OCI-LY1 (cell line): ENCODE data around the gene SPOCK1.

Experiments used
- H2AFZ ChIP-seq: fragments of 200-600 bp; sonication (generic), shearing (Covaris generic); 2 replicates; pipeline ENCODE4 v1.6.0; 2014; ENCODE audit warnings: antibody characterized with exemption, mild to moderate bottlenecking, low read length
- H3F3A ChIP-seq: fragments of 200-600 bp; sonication (generic), shearing (Covaris generic); 2 replicates; pipeline ENCODE4 v1.6.0; 2014; ENCODE audit warnings: mild to moderate bottlenecking, antibody characterized with exemption, low read length, moderate library complexity; ENCODE audit not compliant: insufficient read depth
- H3K27ac ChIP-seq: fragments of 200-600 bp; sonication (generic); 2 replicates; pipeline ENCODE4 v1.5.1; 2014; ENCODE audit warnings: low read length, mixed run types, mild to moderate bottlenecking, low read depth; ENCODE audit not compliant: poor library complexity, severe bottlenecking
- H3K27me3 ChIP-seq: fragments of 200-600 bp; sonication (generic); 2 replicates; pipeline ENCODE4 v1.6.0; 2014; ENCODE audit warnings: antibody characterized with exemption, mild to moderate bottlenecking, low read length, moderate library complexity; ENCODE audit not compliant: insufficient read depth
- H3K36me3 ChIP-seq: fragments of 200-600 bp; sonication (generic); 2 replicates; pipeline ENCODE4 v1.6.1; 2014; ENCODE audit warnings: mild to moderate bottlenecking, antibody characterized with exemption, low read length, moderate library complexity, mixed read lengths; ENCODE audit not compliant: insufficient read depth
- H3K4me1 ChIP-seq: fragments of 200-600 bp; sonication (generic); 2 replicates; pipeline ENCODE4 v1.5.1; 2014; ENCODE audit warnings: mild to moderate bottlenecking, low read length, moderate library complexity; ENCODE audit not compliant: insufficient read depth, severe bottlenecking
- H3K4me2 ChIP-seq: fragments of 200-600 bp; sonication (generic), shearing (Covaris generic); 2 replicates; pipeline ENCODE4 v1.6.1; 2014; ENCODE audit warnings: low read length
- H3K4me3 ChIP-seq: fragments of 200-600 bp; sonication (generic); 2 replicates; pipeline ENCODE4 v1.5.1; 2014; ENCODE audit warnings: low read length, low read depth, mild to moderate bottlenecking, mixed read lengths; ENCODE audit not compliant: poor library complexity, severe bottlenecking
- H3K79me2 ChIP-seq: fragments of 200-600 bp; shearing (Covaris generic); 2 replicates; pipeline ENCODE4 v1.6.1; 2016; ENCODE audit warnings: mixed run types, low read length, mixed read lengths; ENCODE audit not compliant: insufficient read depth
- H3K9ac ChIP-seq: fragments of 200-600 bp; sonication (generic), shearing (Covaris generic); 2 replicates; pipeline ENCODE4 v1.6.1; 2014; ENCODE audit warnings: mild to moderate bottlenecking, low read length, mixed read lengths
- H3K9me2 ChIP-seq: fragments of 200-600 bp; sonication (generic), shearing (Covaris generic); 2 replicates; pipeline ENCODE4 v1.6.1; 2014; ENCODE audit warnings: low read depth, mild to moderate bottlenecking, low read length, mixed read lengths
- H3K9me3 ChIP-seq: fragments of 200-600 bp; shearing (Covaris generic); 2 replicates; pipeline ENCODE4 v1.6.1; 2014; ENCODE audit warnings: low read length, mixed read lengths
- H4K20me1 ChIP-seq: fragments of 200-600 bp; sonication (generic), shearing (Covaris generic); 2 replicates; pipeline ENCODE4 v1.6.0; 2016; ENCODE audit warnings: mild to moderate bottlenecking, low read length; ENCODE audit not compliant: insufficient read depth
- CTCF ChIP-seq: fragments of 200-600 bp; sonication (generic), shearing (Covaris generic); IDR thresholded peaks from 2 replicates; pipeline ENCODE4 v1.5.1; 2017; ENCODE audit warnings: mild to moderate bottlenecking, antibody characterized with exemption, low read length, moderate library complexity, mixed read lengths
- EZH2 ChIP-seq: fragments of 200-600 bp; sonication (generic), shearing (Covaris generic); IDR thresholded peaks from 2 replicates; pipeline ENCODE4 v1.8.0; 2017; ENCODE audit warnings: borderline replicate concordance, mixed run types, mild to moderate bottlenecking, antibody characterized with exemption, low read length, moderate library complexity, mixed read lengths

SPOCK1 gene

GRCh38 chr5:137037848-137038247, 461.3 kb downstream of the SPOCK1 start:
- H3K4me1 ChIP-seq = peaks cover 9% of the 10 kb centered on the region
- H3K27ac ChIP-seq = no peak overlapping the region
- no peak overlapping the region for H3K4me2 ChIP-seq
- H3F3A ChIP-seq = no peaks in the 10 kb centered on the region
- no peaks in the 10 kb centered on the region for H3K9me2 ChIP-seq
- H3K9me3 ChIP-seq = peaks cover 7% of the 10 kb centered on the region; the same call in 1 of the 2 replicates
- no peaks in the 10 kb centered on the region for H3K36me3 ChIP-seq
- no peaks in the 10 kb centered on the region for H3K79me2 ChIP-seq
- H3K9ac ChIP-seq = no peak overlapping the region
- TF ChIP-seq CTCF (peak; percentile 50; the same call in 1 of the 2 replicates), EZH2 (no peak)
- H2AFZ ChIP-seq = no peak overlapping the region
- H3K4me3 ChIP-seq = no peak overlapping the region
- no peaks in the 10 kb centered on the region for H4K20me1 ChIP-seq
- no peaks in the 10 kb centered on the region for H3K27me3 ChIP-seq

GRCh38 chr5:137036640-137037039, 462.5 kb downstream of the SPOCK1 start:
- H3F3A ChIP-seq = no peaks in the 10 kb centered on the region
- H3K9me2 ChIP-seq = no peaks in the 10 kb centered on the region
- no peak overlapping the region for H3K4me3 ChIP-seq
- H3K27ac ChIP-seq = no peak overlapping the region
- no peaks in the 10 kb centered on the region for H3K36me3 ChIP-seq
- peaks cover 9% of the 10 kb centered on the region for H3K4me1 ChIP-seq
- no peaks in the 10 kb centered on the region for H4K20me1 ChIP-seq
- peaks cover 2% of the 10 kb centered on the region; the same call in 1 of the 2 replicates for H3K9me3 ChIP-seq
- H3K79me2 ChIP-seq = no peaks in the 10 kb centered on the region
- H3K9ac ChIP-seq = no peak overlapping the region
- H3K27me3 ChIP-seq = no peaks in the 10 kb centered on the region
- TF ChIP-seq CTCF (no peak), EZH2 (no peak)
- no peak overlapping the region for H3K4me2 ChIP-seq
- no peak overlapping the region for H2AFZ ChIP-seq

DNA sequence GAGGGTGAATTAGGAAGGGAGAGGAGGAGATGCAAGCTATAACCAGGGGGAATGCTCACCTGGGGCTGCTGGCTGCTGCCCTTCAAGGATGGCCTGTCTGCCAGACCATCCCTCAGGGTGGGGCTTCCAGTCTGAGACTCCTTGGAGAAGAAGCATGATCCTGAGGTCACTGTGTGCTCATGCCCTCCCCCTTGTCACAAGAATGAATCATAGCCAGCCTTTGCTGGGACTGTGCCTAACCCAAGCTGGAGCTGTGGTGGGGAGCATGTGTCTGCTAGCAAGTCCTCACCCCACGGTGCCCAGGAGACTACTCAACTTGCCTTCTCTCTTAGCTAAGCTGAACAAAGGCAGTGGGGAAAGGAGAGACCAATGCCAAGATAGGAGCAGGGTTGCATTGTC, 463.6 kb downstream of the SPOCK1 start:
- no peaks in the 10 kb centered on the region for H3F3A ChIP-seq
- H3K4me2 ChIP-seq = no peak overlapping the region
- H3K27ac ChIP-seq = no peak overlapping the region
- H4K20me1 ChIP-seq = no peaks in the 10 kb centered on the region
- H3K4me3 ChIP-seq = no peak overlapping the region
- H3K9me3 ChIP-seq = no peaks in the 10 kb centered on the region
- H3K27me3 ChIP-seq = no peaks in the 10 kb centered on the region
- H3K4me1 ChIP-seq = peaks cover 9% of the 10 kb centered on the region
- no peak overlapping the region for H2AFZ ChIP-seq
- H3K9me2 ChIP-seq = no peaks in the 10 kb centered on the region
- H3K9ac ChIP-seq = no peak overlapping the region
- H3K79me2 ChIP-seq = no peaks in the 10 kb centered on the region
- no peak for TF ChIP-seq EZH2
- no peak for TF ChIP-seq CTCF
- no peaks in the 10 kb centered on the region for H3K36me3 ChIP-seq
